ENCODE results near the gene EID3.
"Not testable (repeated sequence)": the region's sequence is repeated elsewhere in the genome, so short reads cannot be mapped to it uniquely, and the experiment has no call there.

EID3 gene

DNA sequence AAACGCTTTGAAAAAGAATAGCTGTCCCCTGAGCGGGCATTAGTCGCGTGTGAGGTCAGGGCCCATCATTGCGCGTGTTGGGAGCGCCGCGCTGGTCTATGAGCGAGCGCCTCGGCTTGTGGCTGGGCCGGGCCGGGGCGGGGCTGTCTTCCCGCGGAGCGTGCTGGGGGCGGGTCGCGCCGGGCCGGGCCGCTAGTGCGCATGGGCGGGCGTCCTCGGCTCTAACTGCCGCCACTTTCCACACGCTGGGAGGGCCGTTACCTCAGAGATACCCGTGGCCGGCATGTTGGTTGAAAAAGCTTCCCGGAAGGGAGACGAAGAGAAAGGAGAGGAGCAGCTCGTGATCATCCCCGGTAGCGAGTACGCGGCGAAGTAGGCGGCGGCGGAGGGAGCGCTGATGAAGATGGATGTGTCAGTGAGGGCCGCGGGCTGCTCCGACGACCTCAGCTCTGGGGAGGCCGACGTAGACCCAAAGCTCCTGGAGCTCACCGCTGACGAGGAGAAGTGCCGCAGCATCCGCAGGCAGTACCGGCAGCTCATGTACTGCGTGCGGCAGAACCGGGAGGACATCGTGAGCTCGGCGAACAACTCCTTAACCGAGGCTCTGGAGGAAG, at the start of gene EID3:
Gene EID3 (plus strand): TSS at position 202 of the 614 bp plus-strand sequence. CDS start 196 bp downstream, at position 398.
- Histone ChIP-seq H3K9me3 (no peaks in the 10 kb centered on the region), H3K4me2 (peak within 1 kb of the TSS; percentile 73), H3K4me3 (peak within 1 kb of the TSS; percentile 62), H3K36me3 (peaks cover 91% of the 10 kb centered on the region), H3K4me1 (peaks cover 82% of the 10 kb centered on the region), H3K27me3 (no peaks in the 10 kb centered on the region), H3K27ac (peak within 1 kb of the TSS; percentile 51), H4K20me1 (peaks cover 100% of the 10 kb centered on the region), H3K9ac (peak within 1 kb of the TSS; percentile 71)
- TF ChIP-seq Cebpa-rat (IDR thresholded peaks at IDR 0.05) = no peak

DNA sequence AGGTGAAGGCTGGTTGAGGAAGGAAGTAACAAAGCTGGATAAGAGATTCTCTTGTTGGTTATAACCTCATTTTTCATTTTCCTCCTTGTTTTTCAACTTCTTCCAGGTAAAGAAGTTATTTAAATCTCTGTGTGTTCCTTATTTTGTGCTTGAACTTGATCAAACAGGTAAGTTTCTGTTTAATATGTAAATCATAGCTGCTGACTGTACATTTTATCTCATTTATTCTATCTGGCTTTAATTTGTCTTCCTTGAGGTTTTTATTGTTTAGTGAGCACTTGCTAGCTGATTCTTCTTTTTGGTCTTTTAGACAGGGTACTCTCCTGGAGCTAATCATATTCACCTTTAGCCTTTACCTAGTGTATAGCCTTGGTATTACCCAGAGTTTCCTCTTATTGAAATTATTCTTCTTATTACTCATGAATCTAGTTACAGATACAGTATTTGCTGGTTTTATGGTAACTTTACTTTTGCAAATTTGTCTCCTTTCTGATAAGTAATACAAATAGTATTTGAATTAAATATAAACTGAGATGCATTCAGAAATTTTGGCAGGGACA, 45.5 kb upstream of the EID3 start:
- no peaks in the 10 kb centered on the region for H3K27me3 ChIP-seq
- H3K4me3 ChIP-seq = no peak overlapping the region
- H3K27ac ChIP-seq = no peak overlapping the region
- H3K4me2 ChIP-seq = no peak overlapping the region
- H4K20me1 ChIP-seq = no peaks in the 10 kb centered on the region
- H3K9ac ChIP-seq = no peak overlapping the region
- TF ChIP-seq Cebpa-rat (IDR thresholded peaks at IDR 0.05) = no peak
- no peaks in the 10 kb centered on the region for H3K36me3 ChIP-seq
- peaks cover 7% of the 10 kb centered on the region for H3K4me1 ChIP-seq
- no peaks in the 10 kb centered on the region for H3K9me3 ChIP-seq

DNA sequence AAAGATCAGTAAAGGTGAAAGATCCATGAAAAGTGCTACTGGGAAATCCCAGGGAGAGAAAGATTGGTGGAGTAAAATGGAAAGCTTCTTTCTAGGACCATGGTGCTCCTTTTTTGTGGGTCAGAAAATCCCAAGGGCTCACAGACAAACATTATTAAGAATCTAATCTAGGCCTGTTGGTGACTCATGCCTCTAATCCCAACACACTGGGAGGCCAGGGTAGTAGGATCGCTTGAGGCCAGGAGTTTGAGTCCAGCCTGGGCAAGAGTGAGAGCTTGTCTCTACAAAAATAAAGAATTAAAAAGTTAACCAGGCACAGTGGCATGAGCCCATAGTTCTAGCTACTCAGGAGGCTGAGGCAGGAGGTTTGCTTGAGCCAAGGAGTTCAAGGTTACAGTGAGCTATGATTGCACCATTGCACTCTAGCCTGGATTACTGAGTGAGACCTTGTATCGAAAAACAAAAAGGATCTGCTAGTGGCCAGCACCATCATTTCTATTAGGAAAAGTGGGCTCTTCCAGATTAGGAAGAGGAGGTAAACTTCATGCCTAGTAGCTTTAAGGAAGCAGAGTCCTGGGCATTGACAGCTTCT, 45.0 kb upstream of the EID3 start:
- no peaks in the 10 kb centered on the region for H3K9me3 ChIP-seq
- no peaks in the 10 kb centered on the region for H4K20me1 ChIP-seq
- no peak for TF ChIP-seq Cebpa-rat (IDR thresholded peaks at IDR 0.05)
- no peak overlapping the region for H3K9ac ChIP-seq
- H3K4me3 ChIP-seq = no peak overlapping the region
- no peak overlapping the region for H3K4me2 ChIP-seq
- H3K4me1 ChIP-seq = peaks cover 2% of the 10 kb centered on the region; the same call in 1 of the 2 replicates
- no peaks in the 10 kb centered on the region for H3K27me3 ChIP-seq
- H3K36me3 ChIP-seq = no peaks in the 10 kb centered on the region
- no peak overlapping the region for H3K27ac ChIP-seq

DNA sequence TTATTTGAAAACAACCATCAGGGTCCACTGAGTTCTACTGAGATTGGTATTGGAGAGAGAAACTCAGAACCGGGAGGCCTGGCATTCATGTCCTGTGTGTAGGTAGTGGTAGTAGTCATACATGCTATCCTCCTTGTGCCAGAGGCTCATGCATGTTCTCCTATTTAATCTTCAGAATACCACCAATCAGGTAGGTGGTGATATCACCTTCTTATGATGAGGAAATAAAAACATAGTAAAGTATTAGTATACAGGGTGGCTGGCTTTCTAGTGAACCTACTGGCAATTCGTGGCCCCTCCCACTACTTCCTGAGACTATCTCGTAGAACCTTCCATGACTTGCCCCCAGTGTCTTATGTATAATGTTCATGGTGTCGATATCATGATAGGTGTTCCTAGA, 40.5 kb upstream of the EID3 start:
- no peaks in the 10 kb centered on the region for H3K4me1 ChIP-seq
- no peak overlapping the region for H3K4me3 ChIP-seq
- no peak overlapping the region for H3K9ac ChIP-seq
- no peak overlapping the region for H3K27ac ChIP-seq
- no peak overlapping the region for H3K4me2 ChIP-seq
- H3K9me3 ChIP-seq = peaks cover 10% of the 10 kb centered on the region; the same call in 1 of the 2 replicates
- TF ChIP-seq Cebpa-rat (IDR thresholded peaks at IDR 0.05) = no peak
- H3K36me3 ChIP-seq = no peaks in the 10 kb centered on the region
- no peaks in the 10 kb centered on the region for H4K20me1 ChIP-seq
- H3K27me3 ChIP-seq = no peaks in the 10 kb centered on the region

DNA sequence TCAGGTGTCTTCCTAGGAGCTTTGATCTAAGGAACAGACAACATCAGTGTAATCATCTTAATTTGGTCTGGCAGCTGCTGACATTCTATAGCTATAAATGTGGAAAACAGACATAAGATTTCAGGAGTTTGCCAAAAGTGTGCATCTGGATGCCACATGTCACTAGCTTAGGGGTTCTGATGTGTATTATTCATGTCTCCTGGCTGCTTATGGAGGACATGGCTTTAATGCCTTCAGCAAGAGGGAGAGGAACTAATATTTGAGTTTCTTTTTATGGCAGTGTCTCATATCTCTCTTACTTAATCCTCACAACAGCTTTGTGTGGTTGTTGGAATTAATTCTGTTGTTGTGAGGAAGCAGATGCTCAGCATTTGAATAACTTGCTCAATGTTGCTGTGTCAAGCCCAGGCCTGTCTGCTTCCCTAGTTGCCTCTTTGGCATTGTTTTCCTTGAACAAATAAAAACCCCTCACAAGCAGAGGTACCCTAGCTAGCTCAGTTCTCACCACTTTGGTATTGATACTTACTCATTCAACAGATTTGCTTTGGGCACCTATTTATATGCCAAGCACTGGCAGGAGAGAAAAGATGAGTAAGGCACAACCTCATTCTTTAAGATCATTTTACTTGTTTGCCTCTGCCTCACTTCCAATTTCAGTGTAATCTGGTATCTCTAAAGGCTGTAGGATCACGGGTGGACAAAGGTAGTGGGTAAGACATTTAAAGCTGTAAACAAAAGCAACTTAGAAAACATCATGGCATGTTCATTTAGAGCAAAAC, 39.8 kb upstream of the EID3 start:
- Histone ChIP-seq H3K27me3 (no peaks in the 10 kb centered on the region), H3K4me1 (peaks cover 6% of the 10 kb centered on the region; the same call in 1 of the 2 replicates), H3K36me3 (no peaks in the 10 kb centered on the region), H3K27ac (no peak overlapping the region), H3K9ac (no peak overlapping the region), H3K4me2 (no peak overlapping the region), H3K9me3 (peaks cover 10% of the 10 kb centered on the region; the same call in 1 of the 2 replicates), H3K4me3 (no peak overlapping the region), H4K20me1 (no peaks in the 10 kb centered on the region)
- no peak for TF ChIP-seq Cebpa-rat (IDR thresholded peaks at IDR 0.05)

DNA sequence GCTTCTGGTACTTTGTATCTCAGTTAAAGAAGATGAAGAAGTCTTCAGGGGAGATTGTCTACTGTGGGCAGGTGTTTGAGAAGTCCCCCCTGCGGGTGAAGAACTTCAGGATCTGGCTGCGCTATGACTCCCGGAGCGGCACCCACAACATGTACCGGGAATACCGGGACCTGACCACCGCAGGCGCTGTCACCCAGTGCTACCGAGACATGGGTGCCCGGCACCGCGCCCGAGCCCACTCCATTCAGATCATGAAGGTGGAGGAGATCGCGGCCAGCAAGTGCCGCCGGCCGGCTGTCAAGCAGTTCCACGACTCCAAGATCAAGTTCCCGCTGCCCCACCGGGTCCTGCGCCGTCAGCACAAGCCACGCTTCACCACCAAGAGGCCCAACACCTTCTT, 38.1 kb upstream of the EID3 start:
- not testable (repeated sequence) for H3K36me3 ChIP-seq, H3K27ac ChIP-seq, H3K9ac ChIP-seq, H4K20me1 ChIP-seq, H3K4me2 ChIP-seq, H3K27me3 ChIP-seq, H3K4me3 ChIP-seq
- H3K4me1 ChIP-seq = peaks cover 14% of the 10 kb centered on the region
- peaks cover 21% of the 10 kb centered on the region; the same call in 1 of the 2 replicates for H3K9me3 ChIP-seq

DNA sequence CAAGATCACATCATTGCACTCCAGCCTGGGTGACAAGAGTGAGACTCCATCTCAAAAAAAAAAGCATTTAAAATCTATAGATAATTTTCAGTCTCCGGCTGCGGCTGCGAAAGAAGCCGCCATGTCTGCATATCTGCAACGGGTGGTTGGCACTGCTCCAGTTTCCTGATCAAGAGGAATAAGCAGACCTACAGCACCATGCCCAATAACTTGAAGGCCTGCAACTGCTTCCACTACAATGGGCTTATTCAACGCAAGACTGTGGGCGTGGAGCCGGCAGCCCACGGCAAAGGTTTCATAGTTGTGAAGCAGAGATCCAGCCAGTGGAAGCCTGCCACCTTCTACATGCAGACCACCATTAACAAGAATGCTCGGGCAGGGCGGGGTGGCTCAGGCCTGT, 30.6 kb upstream of the EID3 start:
- Histone ChIP-seq H4K20me1 (no peaks in the 10 kb centered on the region), H3K9ac (no peak overlapping the region), H3K4me2 (peak overlapping the region; percentile 8), H3K27ac (no peak overlapping the region), H3K4me1 (peaks cover 89% of the 10 kb centered on the region), H3K27me3 (no peaks in the 10 kb centered on the region), H3K4me3 (no peak overlapping the region), H3K9me3 (peaks cover 15% of the 10 kb centered on the region; the same call in 1 of the 2 replicates), H3K36me3 (no peaks in the 10 kb centered on the region)
- no peak for TF ChIP-seq Cebpa-rat (IDR thresholded peaks at IDR 0.05)

DNA sequence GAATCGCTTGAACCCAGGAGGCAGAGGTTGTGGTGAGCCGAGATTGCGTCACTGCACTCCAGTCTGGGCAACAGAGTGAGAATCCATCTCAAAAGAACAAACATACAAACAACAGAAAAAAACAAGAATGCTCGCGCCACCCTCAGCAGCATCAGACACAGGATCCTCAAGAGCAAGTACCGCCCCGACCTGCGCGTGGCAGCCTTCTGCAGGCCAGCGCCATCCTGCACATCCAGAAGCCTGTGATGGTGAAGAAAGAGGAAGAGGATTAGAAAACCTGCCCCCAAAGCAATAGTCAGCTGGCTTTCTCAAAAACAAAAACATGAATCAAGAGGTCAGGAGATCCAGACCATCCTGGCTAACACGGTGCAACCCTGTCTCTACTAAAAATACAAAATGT, 30.0 kb upstream of the EID3 start:
- no peak overlapping the region for H3K4me3 ChIP-seq
- H4K20me1 ChIP-seq = no peaks in the 10 kb centered on the region
- no peaks in the 10 kb centered on the region for H3K27me3 ChIP-seq
- H3K4me1 ChIP-seq = peaks cover 90% of the 10 kb centered on the region
- TF ChIP-seq Cebpa-rat (IDR thresholded peaks at IDR 0.05) = no peak; the same call in 1 of the 2 replicates
- H3K36me3 ChIP-seq = no peaks in the 10 kb centered on the region
- H3K27ac ChIP-seq = peak overlapping the region; percentile 46; the same call in 1 of the 2 replicates
- H3K9ac ChIP-seq = no peak overlapping the region; the same call in 1 of the 2 replicates
- H3K9me3 ChIP-seq = peaks cover 15% of the 10 kb centered on the region; the same call in 1 of the 2 replicates
- H3K4me2 ChIP-seq = peak overlapping the region; percentile 8

DNA sequence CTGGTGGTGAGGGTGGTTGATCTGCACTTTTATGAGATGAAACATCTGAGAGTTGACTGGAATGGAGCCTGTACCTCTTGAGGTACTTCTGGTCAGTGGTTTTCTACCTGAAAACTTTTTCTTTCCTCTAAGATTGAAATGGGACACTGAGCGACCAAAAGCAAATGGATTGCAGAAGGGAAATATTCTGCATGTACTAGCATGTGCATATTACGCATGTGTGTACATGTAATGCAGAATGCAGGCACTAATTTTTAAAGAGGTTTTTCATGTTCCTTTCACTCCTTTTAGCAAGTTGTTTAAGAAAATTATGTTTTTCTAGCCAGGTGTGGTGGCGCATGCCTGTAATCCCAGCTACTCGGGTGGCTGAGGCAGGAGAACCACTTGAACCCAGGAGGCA, 28.7 kb upstream of the EID3 start:
- Histone ChIP-seq H3K4me3 (no peak overlapping the region), H3K4me1 (peaks cover 84% of the 10 kb centered on the region), H3K9me3 (peaks cover 9% of the 10 kb centered on the region; the same call in 1 of the 2 replicates), H3K27ac (no peak overlapping the region), H3K9ac (no peak overlapping the region), H3K36me3 (no peaks in the 10 kb centered on the region), H3K27me3 (no peaks in the 10 kb centered on the region), H3K4me2 (peak overlapping the region; percentile 86), H4K20me1 (no peaks in the 10 kb centered on the region)
- TF ChIP-seq Cebpa-rat (IDR thresholded peaks at IDR 0.05) = no peak
